ENCODE results near the gene GRIP1.

- TF ChIP-seq ZNF274 (IDR thresholded peaks at IDR 0.05; ENCODE audit: low read depth, low read length), result no peak
- TF ChIP-seq SUZ12 (IDR thresholded peaks at IDR 0.05; ENCODE audit: extremely low read depth, insufficient read depth, insufficient read length), result no peak
- no peak for TF ChIP-seq YY1 (IDR thresholded peaks at IDR 0.05; ENCODE audit: insufficient read depth, insufficient read length)
Observed at GRCh38 chr12:66667906-66668305, 11.0 kb downstream of the GRIP1 start.

All from NT2/D1 (cell line).